ENCODE measurements around the gene TRPC4AP.

TRPC4AP gene

DNA sequence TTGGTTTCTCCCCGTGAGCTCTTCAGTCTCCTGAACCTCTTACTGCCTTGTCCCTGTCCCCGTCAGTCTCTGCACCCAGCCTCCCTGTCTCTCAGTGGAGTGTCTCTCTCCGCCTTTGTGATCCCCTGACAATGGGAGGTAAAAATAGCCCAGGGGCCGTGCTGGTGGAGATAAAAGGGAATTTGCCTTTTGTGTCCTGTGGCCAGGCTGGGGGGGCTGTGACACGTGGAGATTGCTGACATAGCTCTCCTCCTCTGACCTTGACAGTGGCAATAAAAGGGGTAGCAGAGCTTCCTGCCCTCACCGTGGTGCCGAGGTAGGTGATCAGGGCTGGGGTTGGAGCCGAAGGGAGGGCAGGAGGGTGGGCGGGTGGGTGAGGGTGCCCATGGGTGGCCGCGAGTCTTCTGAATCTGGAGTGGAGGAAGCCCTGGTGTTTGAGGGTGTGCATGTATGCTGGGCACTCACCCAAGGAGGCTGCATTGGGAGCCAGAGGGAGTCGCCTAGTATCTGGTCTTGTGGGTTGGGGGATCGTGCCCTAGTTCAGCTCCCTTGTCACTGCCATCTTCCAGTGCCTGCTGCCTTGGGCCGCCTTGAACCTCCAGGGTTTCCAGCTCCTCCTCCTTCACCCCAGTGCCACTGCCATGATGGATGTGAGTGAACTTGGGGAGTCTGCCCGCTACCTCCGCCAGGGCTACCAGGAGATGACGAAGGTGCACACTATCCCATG lies 115.1 kb downstream of the TRPC4AP start:
- TF ChIP-seq, protein P1, sequence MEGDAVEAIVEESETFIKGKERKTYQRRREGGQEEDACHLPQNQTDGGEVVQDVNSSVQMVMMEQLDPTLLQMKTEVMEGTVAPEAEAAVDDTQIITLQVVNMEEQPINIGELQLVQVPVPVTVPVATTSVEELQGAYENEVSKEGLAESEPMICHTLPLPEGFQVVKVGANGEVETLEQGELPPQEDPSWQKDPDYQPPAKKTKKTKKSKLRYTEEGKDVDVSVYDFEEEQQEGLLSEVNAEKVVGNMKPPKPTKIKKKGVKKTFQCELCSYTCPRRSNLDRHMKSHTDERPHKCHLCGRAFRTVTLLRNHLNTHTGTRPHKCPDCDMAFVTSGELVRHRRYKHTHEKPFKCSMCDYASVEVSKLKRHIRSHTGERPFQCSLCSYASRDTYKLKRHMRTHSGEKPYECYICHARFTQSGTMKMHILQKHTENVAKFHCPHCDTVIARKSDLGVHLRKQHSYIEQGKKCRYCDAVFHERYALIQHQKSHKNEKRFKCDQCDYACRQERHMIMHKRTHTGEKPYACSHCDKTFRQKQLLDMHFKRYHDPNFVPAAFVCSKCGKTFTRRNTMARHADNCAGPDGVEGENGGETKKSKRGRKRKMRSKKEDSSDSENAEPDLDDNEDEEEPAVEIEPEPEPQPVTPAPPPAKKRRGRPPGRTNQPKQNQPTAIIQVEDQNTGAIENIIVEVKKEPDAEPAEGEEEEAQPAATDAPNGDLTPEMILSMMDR (IDR thresholded peaks at IDR 0.05; ENCODE audit: extremely low read depth, insufficient read depth, missing control alignments): no peak
- DNase-seq (ENCODE audit: low spot score): no peak
- in situ Hi-C loops (cut with MboI; ENCODE audit: low pct_unique_long_range_greater_than_20kb, low sequenced_read_pairs, unreplicated experiment): no loop called here

GRCh38 chr20:34976286-34976685 lies 116.3 kb downstream of the TRPC4AP start:
- DNase-seq (ENCODE audit: low spot score): no peak
- TF ChIP-seq, protein P1 (IDR thresholded peaks at IDR 0.05; ENCODE audit: extremely low read depth, insufficient read depth, missing control alignments): no peak
- in situ Hi-C loops (cut with MboI; ENCODE audit: low pct_unique_long_range_greater_than_20kb, low sequenced_read_pairs, unreplicated experiment): no loop called here

DNA sequence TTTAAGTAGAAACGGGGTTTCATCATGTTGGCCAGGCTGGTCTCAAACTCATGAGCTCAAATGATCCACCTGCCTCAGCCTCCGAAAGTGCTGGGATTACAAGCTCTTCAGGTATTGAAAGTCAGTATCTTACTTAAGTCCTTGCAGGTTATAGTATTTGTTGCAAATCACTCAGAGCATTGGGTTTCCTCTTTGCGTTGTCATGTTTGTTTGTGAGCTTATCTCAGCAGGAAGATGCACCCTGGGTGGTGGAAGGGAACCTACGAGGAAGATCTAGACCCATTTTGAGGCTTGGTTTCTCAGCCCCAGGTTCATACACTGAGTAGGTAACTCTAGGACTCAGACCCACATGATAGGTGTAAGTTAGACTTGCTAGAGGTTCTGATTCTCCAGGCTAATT lies 118.4 kb downstream of the TRPC4AP start:
- no peak for DNase-seq (ENCODE audit: low spot score)
- in situ Hi-C loops (cut with MboI; ENCODE audit: low pct_unique_long_range_greater_than_20kb, low sequenced_read_pairs, unreplicated experiment): no loop called here
- TF ChIP-seq, protein P1 (IDR thresholded peaks at IDR 0.05; ENCODE audit: extremely low read depth, insufficient read depth, missing control alignments): no peak

DNA sequence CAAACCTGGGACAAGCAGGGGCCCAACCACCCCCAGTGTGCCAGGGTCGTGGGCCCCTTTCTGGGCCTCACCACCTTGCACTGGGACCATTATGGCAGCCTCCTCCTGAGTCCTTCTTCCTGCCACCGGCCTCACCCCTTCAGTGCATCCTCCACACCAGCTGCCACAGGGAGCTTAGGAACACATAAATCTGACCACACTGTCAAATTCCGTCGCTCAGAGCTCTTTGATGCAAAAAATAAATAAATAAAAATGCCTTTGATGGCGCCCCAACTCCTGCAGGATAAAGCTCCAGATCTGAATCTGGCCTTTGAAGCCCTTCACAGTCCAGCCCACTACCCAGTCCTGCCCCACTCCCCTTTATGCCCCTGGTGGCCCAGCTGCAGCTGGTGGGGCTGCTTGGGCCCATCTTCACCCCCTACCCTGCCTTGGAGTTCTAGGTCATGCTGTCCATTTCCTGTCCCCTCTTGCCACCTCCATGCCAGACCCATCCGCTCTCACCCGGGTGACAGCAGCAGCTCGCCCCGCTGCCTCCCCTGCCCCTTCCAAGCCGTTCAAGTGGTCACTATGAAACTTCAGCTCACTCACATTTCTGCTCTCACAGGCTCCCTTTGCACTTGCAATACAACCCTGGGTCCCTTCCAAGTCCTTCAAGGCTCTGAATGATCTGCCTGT lies 120.9 kb downstream of the TRPC4AP start:
- in situ Hi-C loops (cut with MboI; ENCODE audit: low pct_unique_long_range_greater_than_20kb, low sequenced_read_pairs, unreplicated experiment): no loop called here
- DNase-seq (ENCODE audit: low spot score): no peak
- TF ChIP-seq, protein P1 (IDR thresholded peaks at IDR 0.05; ENCODE audit: extremely low read depth, insufficient read depth, missing control alignments): no peak

GRCh38 chr20:34970846-34971560 lies 121.6 kb downstream of the TRPC4AP start:
- TF ChIP-seq, protein P1 (IDR thresholded peaks at IDR 0.05; ENCODE audit: extremely low read depth, insufficient read depth, missing control alignments): no peak
- DNase-seq (ENCODE audit: low spot score): no peak
- in situ Hi-C loops (cut with MboI; ENCODE audit: low pct_unique_long_range_greater_than_20kb, low sequenced_read_pairs, unreplicated experiment): no loop called here

GRCh38 chr20:34970193-34970840 lies 122.3 kb downstream of the TRPC4AP start:
- in situ Hi-C loops (cut with MboI; ENCODE audit: low pct_unique_long_range_greater_than_20kb, low sequenced_read_pairs, unreplicated experiment): no loop called here
- no peak for DNase-seq (ENCODE audit: low spot score)
- TF ChIP-seq, protein P1 (IDR thresholded peaks at IDR 0.05; ENCODE audit: extremely low read depth, insufficient read depth, missing control alignments): no peak
